Cardiac fibroblast (primary cell): ENCODE data around the gene TMEM252.

Experiments used
- DNase-seq, 2 donors: peaks; one replicate each; pipeline versions ENCODE4 v3.0.0 to v3.0.0-alpha.2; 2010; ENCODE audit warnings: low read depth in 2 of 2
- H3K4me3 ChIP-seq, 2 donors: replicated peaks in 1 of 2; 1 replicate in 1 of 2; 2 replicates in 1 of 2; pipeline ENCODE4 v1.5.1; 2011; ENCODE audit warnings: low read depth in 2 of 2, low read length in 2 of 2, mild to moderate bottlenecking in 2 of 2, moderate library complexity in 1 of 2
- TF ChIP-seq, protein P1 (sequence below): IDR thresholded peaks from one replicate; pipeline ENCODE4 v1.5.1; 2011; ENCODE audit warnings: low read depth, mild to moderate bottlenecking, low read length, inconsistent platforms

TMEM252 gene

DNA sequence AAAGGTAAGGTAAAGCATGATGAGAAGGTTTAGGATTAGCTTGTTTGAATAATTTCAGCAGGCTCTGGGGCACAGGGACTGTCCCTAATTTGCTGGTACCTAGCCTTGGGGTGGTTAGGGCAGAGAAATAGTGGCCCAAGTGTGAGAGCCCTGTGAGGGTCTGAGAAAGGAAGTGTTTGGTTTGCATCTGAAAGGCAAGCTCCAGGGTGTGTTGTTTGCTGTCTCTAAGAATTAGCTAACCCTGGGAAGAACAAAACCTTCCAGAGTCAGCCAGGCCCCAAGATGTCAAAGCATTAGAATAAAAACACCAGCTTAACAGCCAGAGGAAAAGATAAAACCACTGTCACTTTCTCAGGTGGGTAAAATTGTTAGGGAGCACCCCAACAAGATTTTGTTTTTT, 31.0 kb downstream of the TMEM252 start:
- TF ChIP-seq, protein P1, sequence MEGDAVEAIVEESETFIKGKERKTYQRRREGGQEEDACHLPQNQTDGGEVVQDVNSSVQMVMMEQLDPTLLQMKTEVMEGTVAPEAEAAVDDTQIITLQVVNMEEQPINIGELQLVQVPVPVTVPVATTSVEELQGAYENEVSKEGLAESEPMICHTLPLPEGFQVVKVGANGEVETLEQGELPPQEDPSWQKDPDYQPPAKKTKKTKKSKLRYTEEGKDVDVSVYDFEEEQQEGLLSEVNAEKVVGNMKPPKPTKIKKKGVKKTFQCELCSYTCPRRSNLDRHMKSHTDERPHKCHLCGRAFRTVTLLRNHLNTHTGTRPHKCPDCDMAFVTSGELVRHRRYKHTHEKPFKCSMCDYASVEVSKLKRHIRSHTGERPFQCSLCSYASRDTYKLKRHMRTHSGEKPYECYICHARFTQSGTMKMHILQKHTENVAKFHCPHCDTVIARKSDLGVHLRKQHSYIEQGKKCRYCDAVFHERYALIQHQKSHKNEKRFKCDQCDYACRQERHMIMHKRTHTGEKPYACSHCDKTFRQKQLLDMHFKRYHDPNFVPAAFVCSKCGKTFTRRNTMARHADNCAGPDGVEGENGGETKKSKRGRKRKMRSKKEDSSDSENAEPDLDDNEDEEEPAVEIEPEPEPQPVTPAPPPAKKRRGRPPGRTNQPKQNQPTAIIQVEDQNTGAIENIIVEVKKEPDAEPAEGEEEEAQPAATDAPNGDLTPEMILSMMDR = no peak
- no peak overlapping the region for H3K4me3 ChIP-seq
- DNase-seq = no peak

DNA sequence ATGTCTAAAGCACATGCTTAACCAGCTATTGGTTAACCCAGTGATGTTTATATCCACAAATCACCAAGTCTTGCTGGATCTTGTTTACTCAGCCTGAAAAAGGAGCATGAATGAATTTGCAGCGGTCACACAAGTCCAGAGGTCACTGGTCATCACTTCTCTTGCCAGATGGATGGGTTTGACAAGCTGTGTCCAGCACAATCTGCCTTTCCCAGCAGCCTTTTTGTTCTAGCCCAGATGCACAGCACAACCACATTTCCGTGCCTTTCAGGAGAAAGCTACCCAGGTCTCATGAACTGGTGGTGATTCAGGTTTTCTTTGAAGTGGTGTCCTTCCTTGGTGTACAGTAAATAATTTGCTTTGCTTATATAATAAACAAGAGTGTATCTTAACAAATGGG, 32.1 kb downstream of the TMEM252 start:
- TF ChIP-seq, protein P1 = no peak
- no peak for DNase-seq
- H3K4me3 ChIP-seq = no peak overlapping the region

DNA sequence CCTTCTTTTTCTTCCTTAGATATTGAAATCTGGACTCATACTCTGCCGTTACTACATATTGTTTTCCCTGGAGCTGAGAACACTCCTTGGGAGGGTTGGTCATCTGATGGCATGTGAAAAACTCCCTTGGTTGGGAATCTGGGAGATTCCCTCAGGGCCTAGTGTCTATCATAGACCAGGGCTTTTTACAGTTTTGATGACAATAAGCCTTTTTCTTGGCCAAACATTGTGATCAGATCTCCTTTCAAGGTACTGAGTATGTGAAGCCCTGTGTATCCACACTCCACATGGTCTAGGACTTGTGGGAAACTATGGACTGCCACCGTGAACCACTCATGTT, 32.9 kb downstream of the TMEM252 start:
- DNase-seq = no peak
- TF ChIP-seq, protein P1 = no peak
- H3K4me3 ChIP-seq = no peak overlapping the region

DNA sequence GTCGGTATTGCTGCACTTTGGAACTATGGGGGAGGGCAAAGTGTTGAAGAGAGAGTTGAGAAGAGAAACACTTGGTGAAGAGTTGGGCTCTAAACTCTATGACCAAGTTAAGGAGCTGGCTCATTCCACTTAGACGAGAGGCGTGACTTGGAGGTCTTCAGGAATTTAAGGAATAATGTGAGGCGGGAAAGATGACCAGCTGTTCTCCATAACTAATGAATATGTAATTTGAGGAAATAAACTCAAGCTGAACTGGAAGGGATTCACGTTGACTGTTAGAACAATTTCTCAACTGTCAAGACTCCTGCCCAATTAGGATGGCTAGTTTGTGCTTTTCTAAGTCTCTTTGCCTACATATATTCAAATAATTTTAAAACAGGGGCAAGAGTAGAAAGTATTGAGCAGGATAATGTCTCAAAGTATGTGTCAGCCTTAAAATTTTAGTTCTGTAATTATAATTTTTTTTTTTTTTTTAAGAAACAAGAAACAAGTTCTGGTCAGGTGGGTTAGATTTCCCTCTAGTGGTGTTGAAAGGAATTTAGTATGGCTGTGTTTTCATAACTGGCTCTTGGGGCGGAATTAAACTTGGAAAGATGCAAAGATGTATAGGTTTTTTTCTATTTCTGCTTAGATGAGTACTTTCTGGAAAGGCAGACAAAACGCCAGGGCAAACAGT, 33.4 kb downstream of the TMEM252 start:
- H3K4me3 ChIP-seq = no peak overlapping the region
- peak; percentile 50 to 54 for DNase-seq
- TF ChIP-seq, protein P1 = peak; percentile 61

DNA sequence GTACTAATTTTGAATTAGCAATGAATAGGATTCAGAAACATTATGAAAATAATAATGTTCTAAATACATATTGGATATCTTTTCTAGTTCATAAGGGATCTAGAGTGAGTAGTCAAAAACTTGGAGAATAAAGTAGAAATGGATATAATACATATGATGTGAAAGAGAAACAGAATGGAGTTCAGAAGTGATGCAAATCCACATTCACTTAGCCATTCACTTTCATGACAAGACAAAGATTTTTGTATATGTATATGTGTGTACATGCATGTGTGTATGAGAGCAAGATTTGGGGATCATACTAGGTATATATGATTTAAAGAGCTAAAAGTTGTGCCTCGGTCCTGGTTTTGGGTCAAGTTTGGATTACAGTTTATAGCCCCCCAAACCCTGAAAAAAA, 34.1 kb downstream of the TMEM252 start:
- DNase-seq = no peak
- H3K4me3 ChIP-seq = no peak overlapping the region

DNA sequence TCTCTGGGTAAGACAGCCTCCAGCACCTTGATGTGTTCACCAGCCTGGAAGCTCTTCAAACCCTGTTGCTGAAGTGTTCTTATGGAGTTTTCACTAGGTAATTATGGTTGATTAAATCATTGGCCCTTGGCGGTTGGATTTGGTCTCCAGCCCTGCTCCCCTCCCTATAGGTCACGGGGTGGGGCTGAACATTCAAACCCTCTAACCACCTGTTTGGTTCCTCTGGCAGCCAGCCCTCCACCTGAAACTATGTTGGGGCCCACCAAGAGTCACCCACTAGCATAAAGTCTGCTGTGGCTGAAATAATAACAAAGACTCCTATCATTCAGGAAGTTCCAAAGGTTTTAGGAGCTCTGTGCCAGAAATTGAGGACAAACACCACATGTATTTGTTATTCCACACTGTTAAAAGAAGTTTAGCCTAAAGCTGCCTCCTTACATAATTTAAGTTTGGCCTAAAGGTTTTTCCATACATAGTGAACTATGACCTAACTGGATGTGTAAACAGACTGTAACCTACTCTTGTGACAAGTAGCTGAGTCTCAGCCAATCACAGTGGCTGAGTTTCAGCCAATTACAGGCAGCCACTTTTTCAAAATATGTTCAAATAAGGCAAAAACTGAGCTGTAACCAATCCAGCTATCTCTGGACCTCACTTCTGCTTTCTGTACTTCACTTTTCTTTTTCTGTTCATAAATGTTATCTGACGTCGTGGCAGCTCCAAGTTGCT, 34.8 kb downstream of the TMEM252 start:
- TF ChIP-seq, protein P1 = no peak
- DNase-seq = peak in 1 of 2 donors; percentile 34
- H3K4me3 ChIP-seq = no peak overlapping the region

More for the DNA sequence above, 34.1 kb downstream of the TMEM252 start:
- TF ChIP-seq, protein P1 = no peak
